ENCODE data around the gene ANAPC15. TPM values are rescaled to one million over a fixed set of nuclear protein-coding genes. Genes with fewer than 3 reads are reported as not detected.
A peak's percentile ranks its signal among the peaks of the same experiment; 100 is the strongest.

ANAPC15 gene
- total RNA-seq, 3 donors from 2014 or later (not counting 1 experiment from before 2014, with no cell fraction given), result 22.0 to 38.3 (median 29.7) TPM

DNA sequence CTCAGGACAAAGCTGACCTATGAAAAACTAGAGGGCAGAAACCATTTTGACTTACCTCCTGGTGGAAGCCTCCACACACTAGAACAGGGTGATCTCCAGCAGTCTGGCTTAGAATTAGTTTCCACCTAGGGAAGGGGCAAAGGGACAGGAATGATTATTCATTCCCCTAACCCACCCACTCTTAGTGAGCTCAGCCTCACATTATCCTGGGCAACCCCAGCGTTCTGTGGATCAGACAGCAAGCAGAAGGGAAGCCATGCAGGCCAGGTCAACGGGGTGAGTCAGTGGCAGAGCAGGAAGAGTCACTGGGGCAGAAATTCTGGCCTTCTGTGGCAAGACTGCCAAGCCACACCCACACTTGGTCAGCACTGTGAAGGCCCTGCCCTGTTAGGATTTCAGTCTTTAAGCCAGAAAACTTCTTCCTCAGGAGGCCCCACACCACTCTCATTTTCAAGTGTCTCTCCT, 42.7 kb downstream of the ANAPC15 start:
- peak; percentile 72 to 84 (median 77) for ATAC-seq
- 10% methylated on average over 2 of the region's 2 CpGs for WGBS (ENCODE audit: insufficient coverage)
- peak in 1 of 2 donors; percentile 32 for DNase-seq
- peak overlapping the region; percentile 3 for H3K4me3 ChIP-seq (ENCODE audit: low read length)
- Mint-ChIP-seq H3K4me1 (peaks cover 70 to 71% of the 10 kb centered on the region in 2 donors), H3K27me3 (ENCODE audit: low read depth in 2 of 2) (no peaks in the 10 kb centered on the region), H3K4me3 (peak overlapping the region; percentile 89), H3K36me3 (no peaks in the 10 kb centered on the region), H3K27ac (peak overlapping the region; percentile 86 to 96), H3K9me3 (no peaks in the 10 kb centered on the region)
- H3K27ac ChIP-seq (ENCODE audit: low read length), result peak overlapping the region; percentile 84
- no peak for TF ChIP-seq CTCF (IDR thresholded peaks at IDR 0.05)
- no peaks in the 10 kb centered on the region for H3K27me3 ChIP-seq (ENCODE audit: control insufficient read depth, insufficient read depth, low read length)
- no peaks in the 10 kb centered on the region for H3K9me3 ChIP-seq (ENCODE audit: control insufficient read depth, insufficient read depth, low read length)
- peaks cover 34% of the 10 kb centered on the region for H3K4me1 ChIP-seq (ENCODE audit: control insufficient read depth, insufficient read depth, low read length)
- H3K36me3 ChIP-seq (ENCODE audit: control insufficient read depth, insufficient read depth, low read length), result peaks cover 2% of the 10 kb centered on the region
- intact Hi-C loops (cut with micrococcal nuclease), result no loop called here

GRCh38 chr11:72069200-72069599, 43.3 kb downstream of the ANAPC15 start:
- H3K27ac ChIP-seq (ENCODE audit: low read length), result peak overlapping the region; percentile 84
- DNase-seq, result no peak
- intact Hi-C loops (cut with micrococcal nuclease), result no loop called here

GRCh38 chr11:72067676-72068075, 44.8 kb downstream of the ANAPC15 start:
- peak overlapping the region; percentile 26 for H3K27ac ChIP-seq (ENCODE audit: low read length)

More at GRCh38 chr11:72069200-72069599, 43.3 kb downstream of the ANAPC15 start:
- Mint-ChIP-seq H3K9me3 (no peaks in the 10 kb centered on the region), H3K27me3 (ENCODE audit: low read depth in 2 of 2) (no peaks in the 10 kb centered on the region), H3K4me1 (peaks cover 70 to 71% of the 10 kb centered on the region in 2 donors), H3K27ac (peak overlapping the region; percentile 86 to 96), H3K36me3 (no peaks in the 10 kb centered on the region), H3K4me3 (peak overlapping the region; percentile 89)
- H3K9me3 ChIP-seq (ENCODE audit: control insufficient read depth, insufficient read depth, low read length), result no peaks in the 10 kb centered on the region
- peak overlapping the region; percentile 3 for H3K4me3 ChIP-seq (ENCODE audit: low read length)
- H3K27me3 ChIP-seq (ENCODE audit: control insufficient read depth, insufficient read depth, low read length), result no peaks in the 10 kb centered on the region
- peak; percentile 46 to 56 (median 53) for ATAC-seq
- no peak for TF ChIP-seq CTCF (IDR thresholded peaks at IDR 0.05)
- H3K4me1 ChIP-seq (ENCODE audit: control insufficient read depth, insufficient read depth, low read length), result peaks cover 34% of the 10 kb centered on the region
- peaks cover 2% of the 10 kb centered on the region for H3K36me3 ChIP-seq (ENCODE audit: control insufficient read depth, insufficient read depth, low read length)

More at GRCh38 chr11:72067676-72068075, 44.8 kb downstream of the ANAPC15 start:
- H3K27me3 ChIP-seq (ENCODE audit: control insufficient read depth, insufficient read depth, low read length), result no peaks in the 10 kb centered on the region
- intact Hi-C loops (cut with micrococcal nuclease), result no loop called here
- peaks cover 34% of the 10 kb centered on the region for H3K4me1 ChIP-seq (ENCODE audit: control insufficient read depth, insufficient read depth, low read length)
- H3K4me3 ChIP-seq (ENCODE audit: low read length), result no peak overlapping the region
- DNase-seq, result no peak
- TF ChIP-seq CTCF (IDR thresholded peaks at IDR 0.05), result no peak
- ATAC-seq, result no peak
- no peaks in the 10 kb centered on the region for H3K27me3 Mint-ChIP-seq (ENCODE audit: low read depth in 2 of 2)
- H3K9me3 Mint-ChIP-seq, result no peaks in the 10 kb centered on the region
- peak overlapping the region; percentile 86 to 96 for H3K27ac Mint-ChIP-seq
- peak overlapping the region; percentile 57 for H3K4me3 Mint-ChIP-seq
- H3K36me3 ChIP-seq (ENCODE audit: control insufficient read depth, insufficient read depth, low read length), result peaks cover 2% of the 10 kb centered on the region
- no peaks in the 10 kb centered on the region for H3K9me3 ChIP-seq (ENCODE audit: control insufficient read depth, insufficient read depth, low read length)
- no peaks in the 10 kb centered on the region for H3K36me3 Mint-ChIP-seq
- peaks cover 65 to 69% of the 10 kb centered on the region in 2 donors for H3K4me1 Mint-ChIP-seq
